Medulla oblongata (tissue), 1 donor: ENCODE results near the gene TNFAIP8L2.
"Not testable (repeated sequence)": the region's sequence is repeated elsewhere in the genome, so short reads cannot be mapped to it uniquely, and the experiment has no call there.

Experiments
- DNase-seq: peaks from one replicate; pipeline ENCODE4 v3.0.0-alpha.2; 2015; ENCODE audit errors: extremely low spot score

Gene TNFAIP8L2

DNA sequence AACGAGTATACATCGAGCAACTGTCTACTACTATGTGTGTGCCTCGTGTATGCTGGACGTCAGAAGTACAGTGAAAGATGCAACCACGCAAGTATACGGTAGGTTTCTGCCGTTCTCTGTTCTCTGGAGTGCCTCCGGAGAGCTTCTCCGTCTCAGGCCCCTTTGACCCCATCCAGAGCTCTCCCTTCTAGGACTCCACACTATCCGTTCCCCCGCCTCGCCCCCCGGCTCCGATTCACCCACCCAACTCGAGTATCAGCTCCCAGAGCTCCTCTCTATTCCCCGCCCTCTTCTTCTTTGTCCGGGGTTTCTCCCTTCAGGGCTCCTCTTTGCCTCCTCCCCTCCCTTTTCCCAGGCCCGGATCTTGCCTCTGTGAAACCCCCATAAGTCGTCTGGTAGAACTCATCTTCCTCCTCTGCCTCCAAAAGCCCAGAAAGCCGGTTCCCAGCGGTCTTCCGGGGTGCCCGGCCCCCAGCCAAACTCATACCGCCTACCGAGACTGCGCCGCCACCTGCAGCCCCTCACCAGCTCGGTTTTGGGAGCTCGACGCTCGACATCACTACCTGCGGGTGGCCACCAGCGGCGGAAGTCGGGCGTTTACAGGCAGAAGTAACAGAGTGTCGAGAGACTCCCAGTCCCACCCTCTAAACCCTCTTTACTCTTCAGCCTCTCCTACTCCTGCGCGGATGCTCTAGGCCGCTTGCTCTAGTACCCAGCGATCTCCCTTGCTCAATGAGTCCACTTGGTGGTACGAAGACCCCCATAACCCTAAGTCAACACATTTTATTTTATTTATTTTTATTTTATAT, 33.4 kb downstream of the TNFAIP8L2 start, which contains the start of gene VPS72:
Gene VPS72 (minus strand): TSS at position 561 of the 809 bp plus-strand sequence. CDS start 76 bp downstream, at position 485.
- peak; percentile 91 for DNase-seq

DNA sequence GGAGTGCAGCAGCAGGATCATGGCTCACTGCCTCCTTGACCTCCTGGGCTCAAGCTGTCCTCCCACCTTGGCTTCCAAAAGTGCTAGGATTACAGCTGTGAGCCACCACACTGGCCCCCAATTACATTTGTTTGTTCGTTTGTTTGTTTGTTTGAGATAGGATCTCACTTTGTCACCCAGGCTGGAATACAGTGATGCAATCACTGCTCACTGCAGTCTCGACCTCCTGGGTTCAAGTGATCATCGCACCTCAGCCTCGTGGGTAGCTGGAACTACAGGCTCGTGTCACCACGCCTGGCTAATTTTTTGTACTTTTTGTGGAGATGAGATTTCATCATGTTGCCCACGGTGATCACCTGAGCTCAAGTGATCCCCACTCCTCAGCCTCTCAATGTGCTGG, 35.6 kb downstream of the TNFAIP8L2 start:
- DNase-seq: no peak

DNA sequence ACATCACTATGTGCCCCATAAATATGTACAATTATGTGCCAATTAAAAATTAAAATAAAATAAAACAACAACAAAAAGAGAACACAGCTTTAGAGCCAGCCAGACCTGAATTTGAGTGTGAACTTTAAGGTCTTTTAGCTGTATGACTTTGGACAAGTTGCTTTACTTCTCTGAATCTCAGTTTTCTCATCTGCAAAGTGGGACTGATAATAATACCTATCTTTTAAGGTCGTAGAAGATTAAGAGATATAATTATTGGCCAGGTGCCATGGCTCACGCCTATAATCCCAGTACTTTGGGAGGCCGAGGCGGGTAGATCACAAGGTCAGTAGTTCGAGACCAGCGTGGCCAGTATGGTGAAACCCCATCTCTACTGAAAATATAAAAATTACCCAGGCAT, 36.9 kb downstream of the TNFAIP8L2 start:
- no peak for DNase-seq

DNA sequence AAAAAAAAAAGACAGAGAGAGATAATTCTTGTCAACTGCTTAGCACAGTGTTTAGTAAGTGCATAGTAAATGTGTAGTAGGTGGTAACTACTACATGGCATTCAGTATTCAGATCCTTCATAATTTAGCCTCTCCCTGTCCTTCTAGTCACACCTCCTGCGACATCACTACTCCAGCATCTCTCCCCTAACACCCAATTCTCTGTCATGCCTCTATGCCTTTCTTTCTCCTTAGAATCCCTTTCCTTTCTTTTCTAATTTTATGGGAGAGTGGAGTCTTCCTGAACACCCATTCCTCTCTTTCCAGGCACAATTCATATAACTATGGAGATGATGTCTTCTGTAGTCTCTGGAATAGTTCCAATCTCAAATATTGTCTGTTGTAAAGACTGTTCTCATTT, 37.4 kb downstream of the TNFAIP8L2 start:
- DNase-seq: no peak

DNA sequence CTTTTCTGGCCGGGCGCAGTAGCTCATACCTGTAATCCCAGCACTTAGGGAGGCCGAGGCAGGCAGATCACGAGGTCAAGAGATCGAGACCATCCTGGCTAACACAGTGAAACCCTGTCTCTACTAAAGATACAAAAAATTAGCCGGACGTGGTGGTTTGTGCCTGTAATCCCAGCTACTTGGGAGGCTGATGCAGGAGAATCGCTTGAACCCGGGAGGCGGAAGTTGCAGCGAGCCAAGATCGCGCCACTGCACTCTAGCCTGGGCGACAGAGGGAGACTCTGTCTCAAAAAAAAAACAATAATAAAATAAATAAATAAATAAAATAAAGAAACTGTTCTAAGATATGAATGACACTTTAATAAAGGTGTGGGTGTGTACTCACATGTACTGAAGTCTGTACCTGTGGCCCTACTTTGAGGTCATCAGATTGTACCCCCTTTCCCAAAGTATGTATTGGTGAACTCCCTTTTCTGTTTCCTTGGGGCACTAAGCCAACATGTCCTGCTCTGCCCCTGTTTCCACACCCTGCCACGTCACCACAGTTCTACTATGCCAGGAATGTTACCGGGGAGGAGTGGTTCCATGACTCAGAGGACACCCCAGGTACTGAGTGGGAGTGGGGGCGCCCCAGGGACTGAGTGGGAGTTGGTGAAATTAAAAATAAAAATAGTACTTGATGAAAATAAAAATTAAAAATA, 38.6 kb downstream of the TNFAIP8L2 start:
- not testable (repeated sequence) for DNase-seq

DNA sequence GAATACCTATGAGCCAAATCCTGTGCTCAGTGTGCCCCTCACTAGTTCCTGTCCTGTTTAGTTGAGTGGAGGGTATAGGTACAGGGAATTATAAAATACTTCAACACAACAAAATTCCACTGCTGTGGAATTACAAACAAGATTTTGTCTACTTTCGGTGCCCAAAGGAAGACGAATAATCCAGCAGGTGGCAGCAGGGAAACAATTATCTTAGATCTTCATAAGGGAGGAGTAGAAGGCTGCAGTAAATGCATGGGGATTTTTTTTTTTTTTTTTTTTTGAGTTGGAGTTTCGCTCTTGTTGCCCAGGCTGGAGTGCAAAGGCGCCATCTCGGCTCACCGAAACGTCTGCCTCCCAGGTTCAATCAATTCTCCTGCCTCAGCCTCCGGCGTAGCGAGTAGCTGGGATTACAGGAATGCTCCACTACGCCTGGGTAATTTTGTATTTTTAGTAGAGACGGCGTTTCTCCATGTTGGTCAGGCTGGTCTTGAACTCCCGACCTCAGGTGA, 39.9 kb downstream of the TNFAIP8L2 start:
- peak; percentile 93 for DNase-seq

DNA sequence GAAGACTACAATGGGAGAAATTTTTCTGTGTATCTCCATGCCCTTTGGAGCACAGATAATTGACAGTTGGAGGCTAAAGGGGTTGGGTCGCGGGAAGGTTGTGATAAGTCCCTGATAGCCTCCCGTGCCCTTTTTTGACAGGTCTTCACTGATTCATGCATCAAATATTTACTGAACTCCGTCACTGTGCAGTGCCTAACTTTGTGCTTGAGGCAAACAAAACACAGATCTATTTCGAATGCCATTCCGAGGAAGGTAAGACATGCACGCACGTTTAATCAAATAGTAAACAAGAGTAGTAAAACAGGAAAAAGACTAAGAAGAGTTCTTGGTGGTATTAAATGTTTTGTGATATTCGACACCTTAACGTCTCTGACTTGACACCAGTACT, 41.4 kb downstream of the TNFAIP8L2 start:
- no peak for DNase-seq

DNA sequence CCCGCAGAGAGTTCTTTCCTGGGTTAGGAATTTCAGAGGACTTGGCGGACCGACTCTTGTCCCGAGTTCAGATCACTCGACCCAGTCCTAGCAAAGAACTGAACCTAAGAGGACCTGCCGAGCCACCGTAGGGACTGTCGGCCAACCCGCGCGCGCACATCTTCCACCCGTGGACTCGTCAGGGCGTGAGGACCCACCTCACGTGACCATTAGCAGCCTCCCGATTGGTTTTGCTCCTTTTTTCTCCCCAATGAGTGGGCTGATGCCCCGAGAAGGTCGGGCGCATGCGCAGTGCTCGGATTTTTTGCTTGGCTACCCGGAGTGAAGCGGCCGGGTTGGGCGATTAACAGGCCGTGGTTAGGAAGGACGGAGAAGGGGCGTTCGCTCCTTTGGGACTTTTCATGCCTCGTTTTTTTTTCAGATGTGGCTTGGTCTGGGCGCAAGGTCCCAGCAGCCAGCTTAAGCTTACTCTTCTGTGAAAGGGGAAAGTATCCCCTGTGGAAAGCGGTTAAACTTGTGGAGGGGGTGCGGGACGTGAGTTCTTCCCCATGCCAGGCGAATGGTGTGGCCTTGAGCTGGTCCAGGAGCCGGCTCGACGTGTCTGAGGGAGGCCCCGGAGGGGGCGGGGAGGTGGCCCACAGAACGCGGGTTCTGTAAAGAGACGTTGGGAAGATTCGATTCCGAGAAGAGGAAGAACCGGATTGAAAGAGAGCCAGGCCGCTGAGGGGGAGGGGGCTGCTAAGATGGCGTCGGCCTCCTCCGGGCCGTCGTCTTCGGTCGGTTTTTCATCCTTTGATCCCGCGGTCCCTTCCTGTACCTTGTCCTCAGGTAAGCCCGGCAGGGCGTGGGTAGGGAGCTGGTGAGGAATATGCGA, 42.0 kb downstream of the TNFAIP8L2 start, which contains the start of gene PIP5K1A:
Gene PIP5K1A (plus strand): TSS at position 299 of the 874 bp plus-strand sequence. CDS start 445 bp downstream, at position 744.
- peak; percentile 99 for DNase-seq

DNA sequence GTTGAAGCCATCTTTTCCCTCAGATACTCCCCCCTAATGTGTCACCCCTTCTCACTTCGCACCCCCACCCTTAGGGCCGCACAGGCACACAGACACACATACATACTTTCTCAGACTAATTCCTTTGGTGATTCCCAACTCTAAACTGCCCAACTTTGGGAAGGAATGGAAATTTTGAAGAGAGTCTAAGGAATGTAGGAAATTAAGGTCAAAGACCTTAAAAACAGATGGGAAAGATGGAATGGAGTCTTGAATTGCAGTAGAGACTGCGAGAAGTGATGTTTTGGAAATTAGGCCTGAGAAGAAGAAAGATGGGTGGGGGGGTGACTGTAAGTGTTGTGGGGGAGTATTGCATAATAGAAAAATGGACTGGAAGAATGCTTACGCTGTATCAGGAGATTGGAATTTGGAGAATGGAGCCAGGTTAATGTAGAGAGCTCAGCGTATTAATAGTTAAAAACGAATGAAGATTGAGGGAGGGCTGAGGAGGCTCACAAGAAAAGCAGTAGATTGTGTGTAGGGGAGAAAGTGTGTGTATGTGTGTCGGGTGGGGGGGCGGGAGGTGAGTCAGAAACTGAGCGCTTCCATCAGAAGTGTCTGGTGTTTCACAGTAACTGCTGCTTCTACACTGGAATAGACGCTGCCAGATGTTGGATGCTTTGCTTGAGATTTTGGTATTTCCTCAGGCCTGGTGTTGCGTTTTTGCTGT, 43.6 kb downstream of the TNFAIP8L2 start:
- no peak for DNase-seq

DNA sequence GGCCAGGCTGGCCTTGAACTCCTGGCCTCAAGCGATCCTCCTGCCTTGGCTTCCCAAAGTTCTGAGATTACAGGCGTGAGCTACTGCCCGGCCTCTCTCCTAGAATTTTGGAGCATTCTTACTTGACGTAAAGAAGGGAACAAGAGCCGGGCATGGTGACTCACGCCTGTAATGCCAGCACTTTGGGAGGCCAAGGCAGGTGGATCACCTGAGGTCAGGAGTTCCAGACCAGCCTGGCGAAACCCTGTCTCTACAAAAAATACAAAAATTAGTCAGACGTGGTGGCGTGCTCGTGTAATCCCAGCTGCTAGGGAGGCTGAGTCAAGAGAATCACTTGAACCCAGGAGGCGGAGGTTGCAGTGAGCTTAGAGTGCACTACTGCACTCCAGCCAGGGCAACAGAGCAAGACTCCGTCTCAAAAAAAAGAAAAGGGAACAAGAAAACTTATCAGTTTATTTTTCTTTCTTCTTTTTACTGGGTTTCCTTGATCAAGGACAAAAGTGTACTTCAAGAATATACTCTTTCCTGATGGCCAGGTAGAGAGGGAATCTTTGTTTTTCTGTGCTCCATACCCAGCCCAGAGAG, 49.0 kb downstream of the TNFAIP8L2 start:
- not testable (repeated sequence) for DNase-seq
